ENCODE data around the gene TRDN.

The TRDN gene

GRCh38 chr6:123546537-123546936 lies 90.2 kb downstream of the TRDN start:
- 86 to 90% methylated on average over 1 to 2 of the region's 2 CpGs for WGBS, 2 experiments
- Histone ChIP-seq H3K4me3 (ENCODE audit: insufficient read depth, low read depth, low read length) (no peak overlapping the region), H3K27me3 (ENCODE audit: control insufficient read depth, insufficient read depth, low read length, poor library complexity, severe bottlenecking) (no peaks in the 10 kb centered on the region), H3K27ac (ENCODE audit: insufficient read depth, low read depth, low read length, poor library complexity, severe bottlenecking) (no peak overlapping the region), H3K4me1 (ENCODE audit: control insufficient read depth, insufficient read depth, low read length) (no peaks in the 10 kb centered on the region), H3K36me3 (ENCODE audit: control insufficient read depth, insufficient read depth, low read length) (no peaks in the 10 kb centered on the region), H3K9me3 (ENCODE audit: control insufficient read depth, low read length) (no peaks in the 10 kb centered on the region)

- H3K4me1 ChIP-seq (ENCODE audit: control insufficient read depth, insufficient read depth, low read length), result no peaks in the 10 kb centered on the region
- H3K27ac ChIP-seq (ENCODE audit: insufficient read depth, low read depth, low read length, poor library complexity, severe bottlenecking), result no peak overlapping the region
- no peak overlapping the region for H3K4me3 ChIP-seq (ENCODE audit: insufficient read depth, low read depth, low read length)
- 93 to 95% methylated on average over 2 to 4 of the region's 4 CpGs for whole genome bisulfite sequencing, 2 experiments
- H3K27me3 ChIP-seq (ENCODE audit: control insufficient read depth, insufficient read depth, low read length, poor library complexity, severe bottlenecking), result no peaks in the 10 kb centered on the region
- H3K9me3 ChIP-seq (ENCODE audit: control insufficient read depth, low read length), result no peaks in the 10 kb centered on the region
- no peaks in the 10 kb centered on the region for H3K36me3 ChIP-seq (ENCODE audit: control insufficient read depth, insufficient read depth, low read length)
Measured at GRCh38 chr6:123541462-123541861, 95.3 kb downstream of the TRDN start.

- WGBS, 2 experiments, result 93 to 98% methylated on average over 2 of the region's 2 CpGs
- H3K27ac ChIP-seq (ENCODE audit: insufficient read depth, low read depth, low read length, poor library complexity, severe bottlenecking), result no peak overlapping the region
- no peaks in the 10 kb centered on the region for H3K27me3 ChIP-seq (ENCODE audit: control insufficient read depth, insufficient read depth, low read length, poor library complexity, severe bottlenecking)
- no peaks in the 10 kb centered on the region for H3K4me1 ChIP-seq (ENCODE audit: control insufficient read depth, insufficient read depth, low read length)
- no peak overlapping the region for H3K4me3 ChIP-seq (ENCODE audit: insufficient read depth, low read depth, low read length)
- no peaks in the 10 kb centered on the region for H3K9me3 ChIP-seq (ENCODE audit: control insufficient read depth, low read length)
- H3K36me3 ChIP-seq (ENCODE audit: control insufficient read depth, insufficient read depth, low read length), result no peaks in the 10 kb centered on the region
Measured at GRCh38 chr6:123533862-123534648, 102.7 kb downstream of the TRDN start.

- Histone ChIP-seq H3K4me3 (ENCODE audit: insufficient read depth, low read depth, low read length) (no peak overlapping the region), H3K4me1 (ENCODE audit: control insufficient read depth, insufficient read depth, low read length) (no peaks in the 10 kb centered on the region), H3K36me3 (ENCODE audit: control insufficient read depth, insufficient read depth, low read length) (no peaks in the 10 kb centered on the region), H3K27me3 (ENCODE audit: control insufficient read depth, insufficient read depth, low read length, poor library complexity, severe bottlenecking) (no peaks in the 10 kb centered on the region), H3K27ac (ENCODE audit: insufficient read depth, low read depth, low read length, poor library complexity, severe bottlenecking) (no peak overlapping the region), H3K9me3 (ENCODE audit: control insufficient read depth, low read length) (no peaks in the 10 kb centered on the region)
- 95% methylated on average over 1 of the region's 1 CpG; no CpG with 5 or more reads in 1 of the 2 experiments for WGBS, 2 experiments
Measured at GRCh38 chr6:123529843-123530242, 106.9 kb downstream of the TRDN start.

GRCh38 chr6:123529058-123529457 lies 107.7 kb downstream of the TRDN start:
- Histone ChIP-seq H3K36me3 (ENCODE audit: control insufficient read depth, insufficient read depth, low read length) (no peaks in the 10 kb centered on the region), H3K27ac (ENCODE audit: insufficient read depth, low read depth, low read length, poor library complexity, severe bottlenecking) (no peak overlapping the region), H3K27me3 (ENCODE audit: control insufficient read depth, insufficient read depth, low read length, poor library complexity, severe bottlenecking) (no peaks in the 10 kb centered on the region), H3K4me1 (ENCODE audit: control insufficient read depth, insufficient read depth, low read length) (no peaks in the 10 kb centered on the region), H3K9me3 (ENCODE audit: control insufficient read depth, low read length) (no peaks in the 10 kb centered on the region), H3K4me3 (ENCODE audit: insufficient read depth, low read depth, low read length) (no peak overlapping the region)
- WGBS, 2 experiments, result 92 to 94% methylated on average over 4 of the region's 4 CpGs

- Histone ChIP-seq H3K27ac (ENCODE audit: insufficient read depth, low read depth, low read length, poor library complexity, severe bottlenecking) (no peak overlapping the region), H3K4me1 (ENCODE audit: control insufficient read depth, insufficient read depth, low read length) (no peaks in the 10 kb centered on the region), H3K36me3 (ENCODE audit: control insufficient read depth, insufficient read depth, low read length) (no peaks in the 10 kb centered on the region), H3K27me3 (ENCODE audit: control insufficient read depth, insufficient read depth, low read length, poor library complexity, severe bottlenecking) (no peaks in the 10 kb centered on the region), H3K4me3 (ENCODE audit: insufficient read depth, low read depth, low read length) (no peak overlapping the region), H3K9me3 (ENCODE audit: control insufficient read depth, low read length) (no peaks in the 10 kb centered on the region)
- WGBS, 2 experiments, result 89 to 100% methylated on average over 1 of the region's 3 CpGs
Measured at GRCh38 chr6:123527406-123527805, 109.3 kb downstream of the TRDN start.

GRCh38 chr6:123526128-123526527 lies 110.6 kb downstream of the TRDN start:
- 86 to 94% methylated on average over 1 to 2 of the region's 2 CpGs for WGBS, 2 experiments
- Histone ChIP-seq H3K27me3 (ENCODE audit: control insufficient read depth, insufficient read depth, low read length, poor library complexity, severe bottlenecking) (no peaks in the 10 kb centered on the region), H3K4me1 (ENCODE audit: control insufficient read depth, insufficient read depth, low read length) (no peaks in the 10 kb centered on the region), H3K4me3 (ENCODE audit: insufficient read depth, low read depth, low read length) (no peak overlapping the region), H3K27ac (ENCODE audit: insufficient read depth, low read depth, low read length, poor library complexity, severe bottlenecking) (no peak overlapping the region), H3K9me3 (ENCODE audit: control insufficient read depth, low read length) (no peaks in the 10 kb centered on the region), H3K36me3 (ENCODE audit: control insufficient read depth, insufficient read depth, low read length) (no peaks in the 10 kb centered on the region)

GRCh38 chr6:123524781-123525180 lies 112.0 kb downstream of the TRDN start:
- Histone ChIP-seq H3K36me3 (ENCODE audit: control insufficient read depth, insufficient read depth, low read length) (no peaks in the 10 kb centered on the region), H3K27ac (ENCODE audit: insufficient read depth, low read depth, low read length, poor library complexity, severe bottlenecking) (no peak overlapping the region), H3K27me3 (ENCODE audit: control insufficient read depth, insufficient read depth, low read length, poor library complexity, severe bottlenecking) (no peaks in the 10 kb centered on the region), H3K4me3 (ENCODE audit: insufficient read depth, low read depth, low read length) (no peak overlapping the region), H3K9me3 (ENCODE audit: control insufficient read depth, low read length) (no peaks in the 10 kb centered on the region), H3K4me1 (ENCODE audit: control insufficient read depth, insufficient read depth, low read length) (no peaks in the 10 kb centered on the region)
- 60% methylated on average over 1 of the region's 1 CpG; no CpG with 5 or more reads in 1 of the 2 experiments for WGBS, 2 experiments

- Histone ChIP-seq H3K9me3 (ENCODE audit: control insufficient read depth, low read length) (no peaks in the 10 kb centered on the region), H3K27ac (ENCODE audit: insufficient read depth, low read depth, low read length, poor library complexity, severe bottlenecking) (no peak overlapping the region), H3K4me1 (ENCODE audit: control insufficient read depth, insufficient read depth, low read length) (no peaks in the 10 kb centered on the region), H3K36me3 (ENCODE audit: control insufficient read depth, insufficient read depth, low read length) (no peaks in the 10 kb centered on the region), H3K4me3 (ENCODE audit: insufficient read depth, low read depth, low read length) (no peak overlapping the region), H3K27me3 (ENCODE audit: control insufficient read depth, insufficient read depth, low read length, poor library complexity, severe bottlenecking) (no peaks in the 10 kb centered on the region)
- WGBS, 2 experiments, result 97 to 98% methylated on average over 3 of the region's 3 CpGs
Measured at GRCh38 chr6:123520217-123520616, 116.5 kb downstream of the TRDN start.

GRCh38 chr6:123519189-123519505 lies 117.6 kb downstream of the TRDN start:
- H3K9me3 ChIP-seq (ENCODE audit: control insufficient read depth, low read length), result no peaks in the 10 kb centered on the region

More at GRCh38 chr6:123519189-123519505, 117.6 kb downstream of the TRDN start:
- Histone ChIP-seq H3K27me3 (ENCODE audit: control insufficient read depth, insufficient read depth, low read length, poor library complexity, severe bottlenecking) (no peaks in the 10 kb centered on the region), H3K27ac (ENCODE audit: insufficient read depth, low read depth, low read length, poor library complexity, severe bottlenecking) (no peak overlapping the region), H3K36me3 (ENCODE audit: control insufficient read depth, insufficient read depth, low read length) (no peaks in the 10 kb centered on the region), H3K4me1 (ENCODE audit: control insufficient read depth, insufficient read depth, low read length) (no peaks in the 10 kb centered on the region), H3K4me3 (ENCODE audit: insufficient read depth, low read depth, low read length) (no peak overlapping the region)
